ENCODE measurements around the gene EXOG.
"Not testable (repeated sequence)": the region's sequence is repeated elsewhere in the genome, so short reads cannot be mapped to it uniquely, and the experiment has no call there.

The EXOG gene

DNA sequence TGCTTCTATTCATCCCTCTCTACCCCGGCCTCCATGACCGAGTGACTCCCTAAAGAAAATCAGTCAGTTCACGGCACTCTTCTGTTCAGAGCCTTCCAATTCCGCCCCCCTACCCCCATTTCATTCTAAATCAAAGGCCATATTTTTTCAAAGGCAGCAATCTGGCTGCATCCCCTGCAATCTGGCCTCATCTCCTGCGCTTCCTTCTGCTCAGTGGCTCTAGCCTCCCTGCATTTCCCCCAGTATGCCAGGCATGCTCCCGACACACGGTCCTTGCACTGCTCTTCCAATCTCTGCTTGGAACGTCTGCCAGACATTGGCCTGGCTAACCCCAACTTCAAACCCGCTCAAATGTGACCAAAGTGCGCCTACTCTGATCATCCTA lies 67.7 kb downstream of the EXOG start:
- DNase-seq (ENCODE audit: low read depth), result no peak

DNA sequence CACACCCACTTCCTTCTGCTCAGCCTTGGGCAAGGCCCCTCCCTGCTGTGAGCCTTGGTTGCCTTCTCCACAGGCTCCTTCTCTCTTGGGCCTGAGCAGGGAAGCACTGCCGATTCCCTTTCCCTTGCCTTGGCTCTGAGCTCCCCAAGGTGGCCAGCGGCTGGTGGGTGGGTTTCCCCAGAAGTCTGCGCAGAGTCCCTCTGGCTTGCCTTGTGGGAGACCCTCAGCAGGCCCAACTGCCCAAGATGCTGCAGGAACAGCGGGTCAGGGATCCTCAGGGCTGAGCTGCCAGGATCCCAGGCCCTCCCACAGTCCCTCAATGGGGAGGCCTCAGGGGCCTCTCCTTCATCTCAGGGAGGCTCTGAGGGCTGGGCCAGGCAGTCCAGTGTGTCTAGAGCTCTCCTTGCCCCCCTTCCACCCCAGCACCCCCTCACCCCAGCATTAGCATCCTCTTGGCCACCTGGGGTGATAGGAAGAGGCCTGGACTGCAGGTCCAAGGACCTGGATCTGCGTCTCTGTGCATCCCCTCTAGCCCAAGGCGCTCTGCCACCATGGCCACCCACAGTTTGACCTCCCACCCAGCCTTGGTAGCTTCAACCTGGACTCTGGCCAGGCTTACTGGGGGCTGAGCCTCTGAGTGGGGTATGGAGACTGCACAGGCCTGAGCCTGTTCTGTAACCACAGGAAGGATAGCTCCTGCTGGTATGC lies 68.6 kb downstream of the EXOG start:
- no peak for DNase-seq (ENCODE audit: low read depth)

DNA sequence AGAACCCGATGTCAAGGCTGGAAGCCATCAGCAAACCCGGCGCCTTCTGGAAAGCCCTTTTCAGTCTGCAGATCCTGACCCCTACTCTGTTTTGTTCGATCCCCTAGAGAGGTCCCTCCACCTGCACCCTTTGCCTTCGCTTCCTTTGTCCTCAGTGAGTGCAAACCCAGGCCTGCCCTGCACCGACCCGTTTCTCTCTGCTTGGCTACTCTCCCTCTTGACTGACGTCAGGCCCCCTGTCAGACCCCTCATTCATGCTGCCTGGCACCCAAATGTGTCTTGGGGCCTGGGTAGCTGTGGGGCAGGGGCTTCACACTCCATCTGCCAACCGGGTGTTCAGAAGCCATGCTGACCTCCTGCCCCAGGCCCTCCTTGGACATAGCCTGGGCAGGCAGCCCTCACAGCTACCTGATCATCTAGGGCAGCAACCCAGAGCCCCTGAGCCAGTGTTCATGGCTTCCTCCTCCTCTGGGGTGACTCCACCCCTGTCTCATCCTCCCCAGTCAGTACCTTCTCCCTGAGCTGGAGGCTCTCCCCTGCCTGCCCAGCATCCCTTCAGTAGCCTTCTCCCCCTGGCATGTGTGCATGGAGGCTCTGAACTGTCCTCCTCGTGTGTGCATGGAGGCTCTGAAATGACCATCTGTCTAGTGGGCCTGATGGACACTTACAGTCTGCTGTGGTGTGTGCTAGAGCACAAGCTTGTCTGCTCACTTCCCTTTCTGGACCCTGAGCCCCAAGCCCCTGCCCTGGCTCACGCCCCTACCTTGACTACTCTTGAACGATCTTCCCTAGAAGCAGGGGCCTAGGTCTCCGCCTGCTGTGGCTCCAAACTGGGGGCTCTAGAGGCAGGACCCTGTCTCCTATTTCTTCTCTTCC lies 69.4 kb downstream of the EXOG start:
- no peak for DNase-seq (ENCODE audit: low read depth)

- no peak for DNase-seq (ENCODE audit: low read depth)
Measured at GRCh38 chr3:38566215-38566528, 70.0 kb downstream of the EXOG start.

- not testable (repeated sequence) for DNase-seq (ENCODE audit: low read depth)
Measured at GRCh38 chr3:38566794-38567193, 70.7 kb downstream of the EXOG start.

DNA sequence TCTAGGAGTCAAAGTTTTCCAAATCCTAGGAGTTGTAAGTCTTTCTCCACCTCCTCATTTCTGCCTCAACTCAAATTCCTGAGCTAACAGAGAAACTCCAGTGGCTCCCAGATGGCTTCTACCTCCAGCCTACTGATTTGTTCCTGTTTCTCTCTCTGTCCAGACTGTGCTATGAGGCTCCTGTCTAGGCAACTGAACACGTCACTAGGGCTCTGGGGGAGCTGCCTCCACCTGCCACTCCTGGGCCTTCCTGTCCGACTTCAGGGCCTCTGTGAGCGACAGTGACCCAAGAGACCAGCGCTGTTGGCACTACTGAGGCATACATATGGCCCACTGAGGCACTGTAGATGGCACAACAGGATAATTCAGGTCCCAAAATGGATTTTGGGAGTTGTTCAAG lies 71.4 kb downstream of the EXOG start:
- DNase-seq (ENCODE audit: low read depth), result no peak

DNA sequence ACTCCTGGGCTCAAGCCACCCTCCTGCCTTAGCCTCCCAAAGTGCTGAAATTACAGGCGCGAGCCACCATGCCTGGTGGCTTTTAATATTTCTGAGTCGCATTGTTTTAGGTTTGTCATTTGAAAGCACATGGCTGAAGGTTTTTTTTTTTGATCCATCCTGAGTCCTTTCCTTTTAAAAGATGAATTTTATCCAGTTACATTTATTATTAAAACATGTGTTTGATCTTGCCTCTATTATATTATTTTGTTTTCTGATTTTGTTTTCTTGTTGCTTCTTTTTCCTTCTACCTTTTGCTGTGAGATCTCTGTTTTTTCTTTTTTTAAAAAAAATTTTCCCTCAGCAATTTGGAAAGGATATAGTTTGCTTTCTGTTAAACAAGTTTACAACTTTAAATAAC lies 77.0 kb downstream of the EXOG start:
- DNase-seq (ENCODE audit: low read depth), result no peak

DNA sequence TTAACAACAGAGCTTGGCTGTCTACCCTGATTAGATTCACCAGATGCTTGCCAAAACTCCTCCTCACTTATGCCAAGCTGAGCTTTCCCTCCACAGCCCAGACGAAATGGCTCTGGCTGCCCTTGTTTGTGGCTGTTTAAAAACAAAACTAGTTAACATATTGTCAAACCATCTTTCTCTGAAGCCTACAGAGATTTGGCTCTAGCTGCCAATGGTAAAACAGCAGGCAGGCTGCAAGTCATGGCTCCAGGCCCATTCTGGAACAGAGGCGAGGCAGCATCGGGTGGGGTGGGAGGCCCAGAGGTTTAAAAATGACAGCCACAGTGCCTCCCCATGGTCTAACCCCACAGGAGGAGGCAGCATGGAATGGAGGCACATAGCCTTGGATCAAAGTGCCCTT lies 77.4 kb downstream of the EXOG start:
- no peak for DNase-seq (ENCODE audit: low read depth)

DNA sequence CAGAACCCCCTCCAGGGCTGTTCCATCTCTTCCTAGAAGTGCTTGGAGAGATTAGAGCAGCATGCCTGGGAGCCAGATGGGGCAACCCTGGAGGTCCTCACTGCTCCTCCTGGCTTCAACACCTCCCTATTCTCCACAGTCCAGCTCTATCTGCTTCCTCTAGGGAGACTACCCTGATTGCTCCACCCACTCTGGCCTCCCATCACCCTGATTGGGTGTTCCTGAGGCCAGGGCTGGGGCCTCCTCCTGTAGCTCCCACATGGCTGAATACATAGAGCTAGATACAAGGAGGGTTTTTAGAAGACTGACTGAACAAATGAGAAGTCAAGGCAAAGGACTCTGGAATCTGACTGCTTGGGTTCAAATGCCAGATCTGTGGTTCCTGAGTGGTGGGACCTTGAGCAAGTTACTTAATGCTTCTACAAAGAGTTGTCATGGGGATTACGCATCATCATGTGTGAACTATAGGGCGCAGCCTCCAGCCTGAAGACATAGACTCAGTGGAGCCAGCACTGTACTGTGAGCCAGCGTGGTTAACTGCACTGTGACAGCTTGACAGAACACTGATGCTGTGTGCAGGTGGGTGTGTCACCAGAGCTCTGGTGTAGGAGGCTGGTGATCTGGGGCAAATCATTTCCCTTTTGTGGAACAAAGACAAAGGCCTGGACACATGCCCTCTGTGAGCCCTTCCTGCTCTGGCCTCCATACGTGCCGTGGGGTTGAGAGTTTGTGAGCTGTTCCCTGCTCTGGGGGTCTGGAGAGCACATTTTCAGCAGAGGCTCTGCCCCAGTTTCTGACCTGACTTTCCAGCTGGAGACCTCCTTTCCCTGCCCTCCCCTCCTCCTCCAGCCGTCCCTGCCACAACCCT lies 78.5 kb downstream of the EXOG start:
- DNase-seq (ENCODE audit: low read depth), result no peak

- DNase-seq (ENCODE audit: low read depth), result no peak
Measured at GRCh38 chr3:38575279-38575843, 79.2 kb downstream of the EXOG start.
